ENCODE results near the gene AP1G1.
"Not testable (repeated sequence)": the region's sequence is repeated elsewhere in the genome, so short reads cannot be mapped to it uniquely, and the experiment has no call there.

Gene AP1G1

GRCh38 chr16:71837150-71837549 is 28.5 kb upstream of the AP1G1 start:
- no peak for TF ChIP-seq EZH2phosphoT487 (IDR thresholded peaks at IDR 0.05; ENCODE audit: borderline replicate concordance, low read length)
- no peak for TF ChIP-seq CTCF (IDR thresholded peaks at IDR 0.05; ENCODE audit: low read depth, low read length, poor library complexity, severe bottlenecking)
- Histone ChIP-seq H3K27me3 (ENCODE audit: control insufficient read depth, low read length) (peaks cover 3% of the 10 kb centered on the region; the same call in 1 of the 2 replicates), H3K79me2 (ENCODE audit: control insufficient read depth, low read length) (no peaks in the 10 kb centered on the region), H3K9me3 (ENCODE audit: control insufficient read depth, insufficient read depth, low read length) (no peaks in the 10 kb centered on the region), H4K20me1 (ENCODE audit: control insufficient read depth, insufficient read depth, low read depth, low read length) (no peaks in the 10 kb centered on the region), H3K27ac (ENCODE audit: low read depth, low read length) (no peak overlapping the region), H3K9me2 (replicated peaks; ENCODE audit: control insufficient read depth, low read length) (no peaks in the 10 kb centered on the region), H3K4me1 (ENCODE audit: control insufficient read depth, low read length) (peaks cover 10% of the 10 kb centered on the region), H3K36me3 (ENCODE audit: control insufficient read depth, low read length) (no peaks in the 10 kb centered on the region), H3K4me3 (ENCODE audit: low read length) (no peak overlapping the region), H3F3A (ENCODE audit: control insufficient read depth, insufficient read depth) (peaks cover 1% of the 10 kb centered on the region; the same call in 1 of the 2 replicates), H3K4me2 (ENCODE audit: low read length) (no peak overlapping the region)

- no peaks in the 10 kb centered on the region for H3K27me3 ChIP-seq (ENCODE audit: control insufficient read depth, low read length)
These were observed 25.7 kb upstream of the AP1G1 start for GRCh38 chr16:71834291-71834690.

GRCh38 chr16:71832112-71832511 is 23.5 kb upstream of the AP1G1 start:
- H3K36me3 ChIP-seq (ENCODE audit: control insufficient read depth, low read length); H3K79me2 ChIP-seq (ENCODE audit: control insufficient read depth, low read length); H3K9me3 ChIP-seq (ENCODE audit: control insufficient read depth, insufficient read depth, low read length); H3K27ac ChIP-seq (ENCODE audit: low read depth, low read length); H3K9me2 ChIP-seq (replicated peaks; ENCODE audit: control insufficient read depth, low read length); H3K27me3 ChIP-seq (ENCODE audit: control insufficient read depth, low read length); H3K4me2 ChIP-seq (ENCODE audit: low read length); H3K4me1 ChIP-seq (ENCODE audit: control insufficient read depth, low read length); H4K20me1 ChIP-seq (ENCODE audit: control insufficient read depth, insufficient read depth, low read depth, low read length); H3F3A ChIP-seq (ENCODE audit: control insufficient read depth, insufficient read depth); H3K4me3 ChIP-seq (ENCODE audit: low read length): not testable (repeated sequence)

More at GRCh38 chr16:71834291-71834690, 25.7 kb upstream of the AP1G1 start:
- Histone ChIP-seq H3K4me3 (ENCODE audit: low read length) (no peak overlapping the region), H3K4me2 (ENCODE audit: low read length) (no peak overlapping the region), H4K20me1 (ENCODE audit: control insufficient read depth, insufficient read depth, low read depth, low read length) (no peaks in the 10 kb centered on the region), H3K36me3 (ENCODE audit: control insufficient read depth, low read length) (no peaks in the 10 kb centered on the region), H3F3A (ENCODE audit: control insufficient read depth, insufficient read depth) (no peaks in the 10 kb centered on the region), H3K9me2 (replicated peaks; ENCODE audit: control insufficient read depth, low read length) (no peaks in the 10 kb centered on the region), H3K79me2 (ENCODE audit: control insufficient read depth, low read length) (no peaks in the 10 kb centered on the region), H3K27ac (ENCODE audit: low read depth, low read length) (no peak overlapping the region), H3K9me3 (ENCODE audit: control insufficient read depth, insufficient read depth, low read length) (no peaks in the 10 kb centered on the region), H3K4me1 (ENCODE audit: control insufficient read depth, low read length) (no peaks in the 10 kb centered on the region)
- TF ChIP-seq CTCF (IDR thresholded peaks at IDR 0.05; ENCODE audit: low read depth, low read length, poor library complexity, severe bottlenecking) (no peak), EZH2phosphoT487 (IDR thresholded peaks at IDR 0.05; ENCODE audit: borderline replicate concordance, low read length) (no peak)

GRCh38 chr16:71831698-71832097 is 23.1 kb upstream of the AP1G1 start:
- H3K4me2 ChIP-seq (ENCODE audit: low read length); H3K79me2 ChIP-seq (ENCODE audit: control insufficient read depth, low read length); H3K27me3 ChIP-seq (ENCODE audit: control insufficient read depth, low read length); H3K4me3 ChIP-seq (ENCODE audit: low read length); H3K9me2 ChIP-seq (replicated peaks; ENCODE audit: control insufficient read depth, low read length); H3F3A ChIP-seq (ENCODE audit: control insufficient read depth, insufficient read depth); H3K4me1 ChIP-seq (ENCODE audit: control insufficient read depth, low read length); H3K36me3 ChIP-seq (ENCODE audit: control insufficient read depth, low read length); H3K9me3 ChIP-seq (ENCODE audit: control insufficient read depth, insufficient read depth, low read length); H3K27ac ChIP-seq (ENCODE audit: low read depth, low read length); H4K20me1 ChIP-seq (ENCODE audit: control insufficient read depth, insufficient read depth, low read depth, low read length): not testable (repeated sequence)
